Mucosa of stomach (tissue), 1 donor: ENCODE results near the gene RTL1.

ENCODE experiments used
- H3K27me3 ChIP-seq: one replicate; pipeline ENCODE4 v1.7.0; 2013; ENCODE audit warnings: mild to moderate bottlenecking, low read length; ENCODE audit not compliant: control insufficient read depth, insufficient read depth
- H3K36me3 ChIP-seq: one replicate; pipeline ENCODE4 v1.7.0; 2013; ENCODE audit warnings: low read length; ENCODE audit not compliant: control insufficient read depth, insufficient read depth
- H3K4me1 ChIP-seq: one replicate; pipeline ENCODE4 v1.7.0; 2013; ENCODE audit warnings: mild to moderate bottlenecking, low read length; ENCODE audit not compliant: control insufficient read depth, insufficient read depth
- H3K4me3 ChIP-seq: one replicate; pipeline ENCODE4 v1.7.0; 2013; ENCODE audit warnings: low read length
- H3K9ac ChIP-seq: one replicate; pipeline ENCODE4 v1.7.0; 2013; ENCODE audit warnings: mild to moderate bottlenecking, low read length, moderate library complexity
- H3K9me3 ChIP-seq: one replicate; pipeline ENCODE4 v1.7.0; 2013; ENCODE audit warnings: mild to moderate bottlenecking, low read length, moderate library complexity; ENCODE audit not compliant: control insufficient read depth
- donor health status: Pancreatic carcinoma.

The RTL1 gene

DNA sequence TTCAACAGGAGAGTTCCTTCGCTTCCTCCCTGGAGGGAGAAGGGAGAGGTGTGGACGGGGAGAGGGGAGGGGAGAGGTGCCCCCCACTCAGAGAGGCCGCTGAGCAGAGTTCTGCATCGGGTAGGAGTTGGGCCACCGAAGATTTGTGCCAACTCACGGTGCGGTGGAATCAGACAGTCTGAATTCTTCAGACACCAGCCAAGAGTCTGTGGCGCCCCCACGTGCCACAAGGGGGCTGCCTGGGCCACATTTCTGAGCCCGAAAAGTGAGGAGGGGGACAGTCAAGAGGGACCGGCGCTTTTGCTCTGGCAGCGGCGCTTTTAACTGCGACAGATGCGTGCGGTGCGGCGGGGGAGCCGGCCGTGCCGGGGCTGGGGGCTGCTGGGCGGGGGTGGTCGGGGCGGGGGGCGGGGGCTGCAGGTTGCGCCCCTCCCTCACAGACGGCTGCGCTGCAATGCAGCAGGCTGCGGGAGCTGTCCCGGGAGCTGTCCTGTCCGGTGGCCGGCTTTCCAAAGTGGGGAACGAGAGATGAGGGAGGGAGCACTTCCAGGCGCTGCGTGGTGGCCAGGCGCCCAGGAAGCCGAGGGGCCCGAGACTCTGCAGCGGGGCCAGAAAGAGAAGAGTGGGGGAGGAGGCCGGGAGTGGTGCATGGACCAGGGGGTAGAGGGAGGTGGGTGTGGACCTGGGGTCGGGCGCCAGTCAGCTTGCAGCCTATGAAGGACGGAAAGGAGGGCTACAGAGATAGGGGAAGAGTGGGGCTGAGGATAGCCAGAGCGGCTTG is 975 bp upstream of the RTL1 start:
- H3K9ac ChIP-seq = no peak overlapping the region
- H3K9me3 ChIP-seq = no peaks in the 10 kb centered on the region
- H3K27me3 ChIP-seq = peaks cover 42% of the 10 kb centered on the region
- H3K36me3 ChIP-seq = no peaks in the 10 kb centered on the region
- H3K4me3 ChIP-seq = no peak overlapping the region
- no peaks in the 10 kb centered on the region for H3K4me1 ChIP-seq

- H3K27me3 ChIP-seq = peaks cover 42% of the 10 kb centered on the region
- no peak overlapping the region for H3K9ac ChIP-seq
- H3K9me3 ChIP-seq = no peaks in the 10 kb centered on the region
- H3K36me3 ChIP-seq = no peaks in the 10 kb centered on the region
- H3K4me1 ChIP-seq = no peaks in the 10 kb centered on the region
- H3K4me3 ChIP-seq = no peak overlapping the region
Observed at GRCh38 chr14:100903134-100903468, 421 bp downstream of the RTL1 start.

GRCh38 chr14:100902295-100903133 is 1.0 kb downstream of the RTL1 start:
- Histone ChIP-seq H3K4me3 (no peak overlapping the region), H3K9ac (no peak overlapping the region), H3K36me3 (no peaks in the 10 kb centered on the region), H3K4me1 (no peaks in the 10 kb centered on the region), H3K9me3 (no peaks in the 10 kb centered on the region), H3K27me3 (peaks cover 42% of the 10 kb centered on the region)

- Histone ChIP-seq H3K36me3 (no peaks in the 10 kb centered on the region), H3K4me3 (no peak overlapping the region), H3K9me3 (no peaks in the 10 kb centered on the region), H3K27me3 (peaks cover 40% of the 10 kb centered on the region), H3K9ac (no peak overlapping the region), H3K4me1 (no peaks in the 10 kb centered on the region)
Observed at GRCh38 chr14:100901391-100902183, 1.9 kb downstream of the RTL1 start.

- H3K9me3 ChIP-seq = no peaks in the 10 kb centered on the region
- no peaks in the 10 kb centered on the region for H3K36me3 ChIP-seq
- no peaks in the 10 kb centered on the region for H3K4me1 ChIP-seq
- H3K27me3 ChIP-seq = peaks cover 39% of the 10 kb centered on the region
- no peak overlapping the region for H3K4me3 ChIP-seq
- no peak overlapping the region for H3K9ac ChIP-seq
Observed at GRCh38 chr14:100900837-100901390, 2.6 kb downstream of the RTL1 start.

- Histone ChIP-seq H3K4me1 (no peaks in the 10 kb centered on the region), H3K27me3 (peaks cover 33% of the 10 kb centered on the region), H3K4me3 (no peak overlapping the region), H3K9ac (no peak overlapping the region), H3K36me3 (no peaks in the 10 kb centered on the region), H3K9me3 (no peaks in the 10 kb centered on the region)
Observed at GRCh38 chr14:100899884-100900771, 3.4 kb downstream of the RTL1 start.

GRCh38 chr14:100898935-100899883 is 4.3 kb downstream of the RTL1 start:
- Histone ChIP-seq H3K9me3 (no peaks in the 10 kb centered on the region), H3K4me3 (no peak overlapping the region), H3K27me3 (peaks cover 30% of the 10 kb centered on the region), H3K9ac (no peak overlapping the region), H3K36me3 (no peaks in the 10 kb centered on the region), H3K4me1 (no peaks in the 10 kb centered on the region)

DNA sequence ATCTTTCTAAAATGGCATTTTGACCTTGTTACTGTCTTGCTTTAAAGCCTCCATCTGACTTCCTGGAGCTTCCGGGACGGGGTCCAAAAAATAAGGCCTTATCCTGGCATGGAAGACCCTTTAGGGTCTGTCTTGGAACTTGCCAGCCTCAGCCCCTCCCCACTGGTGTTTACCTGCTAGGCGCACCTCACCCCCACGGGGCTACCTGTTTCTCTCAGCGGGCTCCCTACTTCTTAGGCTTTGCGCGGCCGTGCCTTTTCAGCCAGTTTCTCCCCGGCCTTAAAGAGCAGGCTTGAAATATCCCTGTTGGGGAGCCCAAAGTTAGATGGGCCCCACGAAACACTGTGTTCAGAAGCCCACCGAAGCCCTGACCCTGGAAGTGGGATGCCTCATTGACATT is 5.1 kb downstream of the RTL1 start:
- no peaks in the 10 kb centered on the region for H3K4me1 ChIP-seq
- H3K36me3 ChIP-seq = no peaks in the 10 kb centered on the region
- no peak overlapping the region for H3K9ac ChIP-seq
- no peak overlapping the region for H3K4me3 ChIP-seq
- H3K9me3 ChIP-seq = no peaks in the 10 kb centered on the region
- peaks cover 29% of the 10 kb centered on the region for H3K27me3 ChIP-seq

DNA sequence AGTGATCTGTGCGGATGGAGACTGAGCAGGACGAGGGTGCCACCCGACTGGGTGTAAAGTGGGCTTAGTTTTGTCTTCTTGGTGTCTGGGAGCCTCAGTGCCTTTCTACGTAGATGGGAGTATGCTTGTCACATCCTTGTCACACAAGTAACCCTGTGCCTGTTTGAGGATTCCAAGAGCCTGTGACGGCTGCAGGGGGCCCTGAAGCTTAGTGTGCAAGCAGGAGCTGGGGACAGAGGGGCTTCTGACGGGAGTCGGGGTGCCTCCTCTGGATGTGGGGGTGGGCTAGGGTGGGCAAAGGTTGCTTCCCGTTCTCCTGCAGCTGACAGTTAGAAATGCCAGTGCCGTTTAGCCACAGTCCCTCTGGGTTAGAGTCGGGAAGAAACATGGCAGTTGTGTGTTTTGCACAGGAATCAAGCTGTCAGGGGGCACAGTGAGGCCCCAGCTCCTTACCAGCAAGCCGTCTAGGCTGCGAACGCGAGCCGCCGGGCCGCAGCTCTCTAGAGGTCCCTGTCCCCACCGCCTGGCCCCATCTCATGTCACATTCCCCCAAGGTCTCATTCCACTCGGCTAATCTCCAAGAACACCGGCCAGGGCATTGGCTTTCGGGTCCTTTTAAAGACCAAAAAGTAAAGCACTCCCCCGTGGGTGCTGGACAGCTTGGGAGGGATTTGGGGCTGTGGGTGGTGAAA is 7.0 kb downstream of the RTL1 start:
- H3K4me1 ChIP-seq = no peaks in the 10 kb centered on the region
- H3K36me3 ChIP-seq = no peaks in the 10 kb centered on the region
- H3K9me3 ChIP-seq = no peaks in the 10 kb centered on the region
- H3K4me3 ChIP-seq = no peak overlapping the region
- peaks cover 13% of the 10 kb centered on the region for H3K27me3 ChIP-seq
- H3K9ac ChIP-seq = no peak overlapping the region

DNA sequence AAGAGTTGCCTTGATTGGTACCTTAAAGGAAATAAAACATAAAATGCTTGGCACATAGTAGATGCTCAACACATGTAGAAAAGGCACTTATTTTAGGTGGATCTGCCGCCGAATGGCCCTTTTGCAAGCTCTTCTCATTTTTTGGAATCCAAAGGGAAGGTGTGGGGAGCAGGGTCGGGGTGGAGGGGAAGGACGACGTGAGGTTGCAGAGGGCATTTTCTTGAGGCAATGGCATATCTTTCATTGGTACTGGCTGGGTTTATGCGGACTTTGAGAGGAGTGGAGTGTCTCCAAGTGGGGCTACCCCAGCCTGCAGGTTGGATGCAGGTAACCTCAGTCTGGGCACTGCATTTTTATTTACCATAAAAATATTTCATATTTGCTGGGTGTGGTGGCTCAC is 8.1 kb downstream of the RTL1 start:
- Histone ChIP-seq H3K9ac (no peak overlapping the region), H3K27me3 (peaks cover 7% of the 10 kb centered on the region), H3K4me3 (no peak overlapping the region), H3K4me1 (no peaks in the 10 kb centered on the region), H3K36me3 (no peaks in the 10 kb centered on the region), H3K9me3 (no peaks in the 10 kb centered on the region)
